Gastrocnemius medialis (tissue), 4 donors: ENCODE measurements around the gene KLRC1. TPM values are rescaled to one million over a fixed set of nuclear protein-coding genes. Genes with fewer than 3 reads are reported as not detected.
"Not testable (repeated sequence)": the region's sequence is repeated elsewhere in the genome, so short reads cannot be mapped to it uniquely, and the experiment has no call there.

ENCODE experiments used
- ATAC-seq, 2 donors: fragments of 150-250 bp; one replicate each; pipeline ENCODE4 v1.9.1; 2016
- DNase-seq, 2 donors: peaks; one replicate each; pipeline ENCODE4 v3.0.0-alpha.2; 2019
- H3K27ac ChIP-seq, 4 donors: fragments of 200-600 bp; sonication (generic); 1 replicate in 1 of 4; 2 replicates in 3 of 4; pipeline ENCODE4 v1.5.1; 2016 to 2018; ENCODE audit warnings: mild to moderate bottlenecking in 2 of 4, moderate library complexity in 1 of 4
- H3K27me3 ChIP-seq, 3 donors: fragments of 200-600 bp; sonication (generic) in 2 of 3; 1 replicate in 1 of 3; 2 replicates in 2 of 3; pipeline versions ENCODE4 v1.5.1 to v1.6.0; 2016 to 2019; ENCODE audit warnings: mild to moderate bottlenecking in 1 of 3, moderate library complexity in 1 of 3
- H3K36me3 ChIP-seq, 2 donors: fragments of 200-600 bp; sonication (generic) in 1 of 2; one replicate each; pipeline ENCODE4 v1.5.1; 2017 to 2018
- H3K4me1 ChIP-seq, 2 donors: fragments of 200-600 bp; sonication (generic) in 1 of 2; one replicate each; pipeline ENCODE4 v1.5.1; 2016 to 2017; ENCODE audit warnings: mild to moderate bottlenecking in 2 of 2
- H3K4me3 ChIP-seq, 4 donors: fragments of 200-600 bp; sonication (generic) in 3 of 4; 1 replicate in 1 of 4; 2 replicates in 3 of 4; pipeline ENCODE4 v1.5.1; 2016 to 2019; ENCODE audit warnings: mild to moderate bottlenecking in 2 of 4
- H3K9me3 ChIP-seq, 3 donors: fragments of 200-600 bp; sonication (generic) in 2 of 3; 1 replicate in 1 of 3; 2 replicates in 2 of 3; pipeline ENCODE4 v1.5.1; 2016 to 2019
- POLR2A ChIP-seq, 2 donors: fragments of 450-650 bp; IDR thresholded peaks; one replicate each; pipeline ENCODE4 v1.6.1; 2017; ENCODE audit warnings: antibody characterized with exemption in 2 of 2, mild to moderate bottlenecking in 2 of 2, moderate library complexity in 2 of 2
- in situ Hi-C, 4 donors: fragments of 200-750 bp; cut with MboI; loops; one replicate each; pipeline versions ENCODE4 v1.15.0 to v1.8.0; 2017; ENCODE audit warnings: low sequenced_read_pairs in 4 of 4
- intact Hi-C: fragments of 100-400 bp; cut with DNase I; formaldehyde crosslinking; loops from one replicate; pipeline ENCODE4 v1.15.1; 2023; ENCODE audit warnings: low total_unique reads
- total RNA-seq, 4 donors: library from RNA; depleted of rRNA; stranded (reverse); fragments of >200 nt; gene quantifications; one replicate each; pipeline versions ENCODE4 v1.1.0 to v1.2.3, GENCODE V29; 2016
- TF ChIP-seq, protein P1 (sequence below), 5 experiments: fragments of 450-650 bp in 3 of 5; fragments of 200-600 bp in 2 of 5; sonication (generic) in 2 of 5; IDR thresholded peaks in 4 of 5; conservative IDR thresholded peaks in 1 of 5; 1 replicate in 4 of 5; 2 replicates in 1 of 5; pipeline ENCODE4 v1.5.1; 2016 to 2019; ENCODE audit warnings: antibody characterized with exemption in 5 of 5, mild to moderate bottlenecking in 3 of 5, moderate library complexity in 3 of 5

Gene KLRC1
- total RNA-seq = not detected

GRCh38 chr12:10453156-10453555, at the start of gene KLRC1:
Gene KLRC1, minus strand, starts transcription at chr12:10453377. Its CDS starts 2,221 bp downstream, at chr12:10451156.
- TF ChIP-seq, protein P1, sequence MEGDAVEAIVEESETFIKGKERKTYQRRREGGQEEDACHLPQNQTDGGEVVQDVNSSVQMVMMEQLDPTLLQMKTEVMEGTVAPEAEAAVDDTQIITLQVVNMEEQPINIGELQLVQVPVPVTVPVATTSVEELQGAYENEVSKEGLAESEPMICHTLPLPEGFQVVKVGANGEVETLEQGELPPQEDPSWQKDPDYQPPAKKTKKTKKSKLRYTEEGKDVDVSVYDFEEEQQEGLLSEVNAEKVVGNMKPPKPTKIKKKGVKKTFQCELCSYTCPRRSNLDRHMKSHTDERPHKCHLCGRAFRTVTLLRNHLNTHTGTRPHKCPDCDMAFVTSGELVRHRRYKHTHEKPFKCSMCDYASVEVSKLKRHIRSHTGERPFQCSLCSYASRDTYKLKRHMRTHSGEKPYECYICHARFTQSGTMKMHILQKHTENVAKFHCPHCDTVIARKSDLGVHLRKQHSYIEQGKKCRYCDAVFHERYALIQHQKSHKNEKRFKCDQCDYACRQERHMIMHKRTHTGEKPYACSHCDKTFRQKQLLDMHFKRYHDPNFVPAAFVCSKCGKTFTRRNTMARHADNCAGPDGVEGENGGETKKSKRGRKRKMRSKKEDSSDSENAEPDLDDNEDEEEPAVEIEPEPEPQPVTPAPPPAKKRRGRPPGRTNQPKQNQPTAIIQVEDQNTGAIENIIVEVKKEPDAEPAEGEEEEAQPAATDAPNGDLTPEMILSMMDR (IDR thresholded peaks at IDR 0.05 in 4 of 5, conservative IDR thresholded peaks at IDR 0.05 in 1 of 5) = no peak
- TF ChIP-seq POLR2A (IDR thresholded peaks at IDR 0.05) = no peak
- no peaks in the 10 kb centered on the region for H3K4me1 ChIP-seq
- ATAC-seq (no peak), DNase-seq (no peak)
- in situ Hi-C loops (no loop called here), intact Hi-C loops (no loop called here)
- H3K27ac ChIP-seq = no peak within 1 kb of the TSS
- H3K9me3 ChIP-seq = peaks cover 0 to 3% (median 0%) of the 10 kb centered on the region in 3 donors
- H3K4me3 ChIP-seq = no peak within 1 kb of the TSS
- H3K27me3 ChIP-seq = no peaks in the 10 kb centered on the region
- H3K36me3 ChIP-seq = no peaks in the 10 kb centered on the region

DNA sequence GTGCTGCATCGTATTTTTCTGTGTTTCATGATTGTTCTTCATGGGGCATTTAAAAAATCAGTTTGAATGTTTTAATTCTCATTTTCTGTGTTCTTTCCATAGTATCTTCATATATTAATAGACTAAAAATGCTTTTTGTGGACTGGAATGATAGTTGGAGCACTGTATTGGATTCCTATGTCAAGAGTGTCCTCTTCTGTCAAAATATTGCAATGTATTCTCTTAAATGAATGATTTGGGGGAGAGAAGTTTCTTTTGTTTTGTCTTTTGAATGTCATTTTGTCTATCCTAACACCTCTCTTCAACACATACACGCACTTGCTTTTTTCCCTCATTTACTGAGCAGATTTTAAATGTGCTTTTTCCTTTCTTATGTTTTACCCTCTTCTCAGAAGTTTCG, 47.9 kb upstream of the KLRC1 start:
- intact Hi-C loops = no loop called here
- TF ChIP-seq, protein P1 (IDR thresholded peaks at IDR 0.05 in 4 of 5, conservative IDR thresholded peaks at IDR 0.05 in 1 of 5) = no peak
- no peak for TF ChIP-seq POLR2A (IDR thresholded peaks at IDR 0.05)
- no peak for ATAC-seq

GRCh38 chr12:10498042-10498441, 44.9 kb upstream of the KLRC1 start:
- H3K4me1 ChIP-seq = no peaks in the 10 kb centered on the region
- no peak overlapping the region for H3K4me3 ChIP-seq
- no peak for TF ChIP-seq POLR2A (IDR thresholded peaks at IDR 0.05)
- TF ChIP-seq, protein P1 (IDR thresholded peaks at IDR 0.05 in 4 of 5, conservative IDR thresholded peaks at IDR 0.05 in 1 of 5) = no peak
- H3K36me3 ChIP-seq = no peaks in the 10 kb centered on the region
- H3K27me3 ChIP-seq = no peaks in the 10 kb centered on the region
- no peaks in the 10 kb centered on the region for H3K9me3 ChIP-seq
- no peak overlapping the region for H3K27ac ChIP-seq
- intact Hi-C loops = no loop called here
- in situ Hi-C loops = no loop called here
- DNase-seq = no peak
- ATAC-seq = no peak

More for the DNA sequence above, 47.9 kb upstream of the KLRC1 start:
- Histone ChIP-seq H3K4me1 (no peaks in the 10 kb centered on the region), H3K36me3 (no peaks in the 10 kb centered on the region), H3K27ac (no peak overlapping the region), H3K4me3 (no peak overlapping the region), H3K9me3 (no peaks in the 10 kb centered on the region), H3K27me3 (no peaks in the 10 kb centered on the region)
- in situ Hi-C loops = no loop called here
- DNase-seq = no peak

GRCh38 chr12:10497602-10498001, 44.4 kb upstream of the KLRC1 start:
- Histone ChIP-seq H3K9me3 (no peaks in the 10 kb centered on the region), H3K4me1 (no peaks in the 10 kb centered on the region), H3K4me3 (no peak overlapping the region), H3K36me3 (no peaks in the 10 kb centered on the region), H3K27ac (no peak overlapping the region), H3K27me3 (no peaks in the 10 kb centered on the region)
- DNase-seq (no peak), ATAC-seq (no peak)
- TF ChIP-seq, protein P1 (IDR thresholded peaks at IDR 0.05 in 4 of 5, conservative IDR thresholded peaks at IDR 0.05 in 1 of 5) = no peak
- TF ChIP-seq POLR2A (IDR thresholded peaks at IDR 0.05) = no peak
- in situ Hi-C loops (no loop called here), intact Hi-C loops (no loop called here)

- TF ChIP-seq, protein P1 (IDR thresholded peaks at IDR 0.05 in 4 of 5, conservative IDR thresholded peaks at IDR 0.05 in 1 of 5) = no peak
- TF ChIP-seq POLR2A (IDR thresholded peaks at IDR 0.05) = no peak
- H3K4me3 ChIP-seq = no peak overlapping the region
- H3K4me1 ChIP-seq = no peaks in the 10 kb centered on the region
- ATAC-seq (no peak), DNase-seq (no peak)
- H3K27ac ChIP-seq = no peak overlapping the region
- intact Hi-C loops = no loop called here
- no peaks in the 10 kb centered on the region for H3K36me3 ChIP-seq
- no peaks in the 10 kb centered on the region for H3K27me3 ChIP-seq
- in situ Hi-C loops = no loop called here
- no peaks in the 10 kb centered on the region for H3K9me3 ChIP-seq
Measured at GRCh38 chr12:10491766-10492165, 38.6 kb upstream of the KLRC1 start.

GRCh38 chr12:10487328-10487727, 34.2 kb upstream of the KLRC1 start:
- H3K27ac ChIP-seq, H3K9me3 ChIP-seq, H3K4me3 ChIP-seq, H3K4me1 ChIP-seq, DNase-seq, ATAC-seq, in situ Hi-C loops, H3K36me3 ChIP-seq, intact Hi-C loops, H3K27me3 ChIP-seq: not testable (repeated sequence)

DNA sequence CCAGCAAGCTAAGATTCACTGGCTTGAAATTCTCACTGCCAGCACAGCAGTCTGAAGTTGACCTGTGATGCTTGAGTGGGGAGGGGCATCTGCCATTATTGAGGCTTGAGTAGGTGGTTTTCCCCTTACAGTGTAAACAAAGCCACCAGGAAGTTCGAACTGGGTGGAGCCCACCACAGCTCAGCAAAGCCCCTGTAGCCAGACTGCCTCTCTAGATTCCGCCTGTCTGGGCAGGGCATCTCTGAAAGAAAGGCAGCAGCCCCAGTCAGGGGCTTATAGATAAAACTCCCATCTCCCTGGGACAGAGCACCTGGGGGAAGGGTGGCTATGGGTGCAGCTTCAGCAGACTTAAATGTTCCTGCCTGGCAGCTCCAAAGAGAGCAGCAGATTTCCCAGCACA, 28.7 kb upstream of the KLRC1 start:
- ATAC-seq, in situ Hi-C loops, H3K9me3 ChIP-seq: not testable (repeated sequence)

More for the DNA sequence above, 28.7 kb upstream of the KLRC1 start:
- intact Hi-C loops, H3K27ac ChIP-seq, H3K4me1 ChIP-seq, H3K36me3 ChIP-seq, H3K27me3 ChIP-seq, DNase-seq, H3K4me3 ChIP-seq: not testable (repeated sequence)
